Common myeloid progenitor, CD34-positive (primary cell): ENCODE results near the gene SLIT2.

Experiments used
- CTCF ChIA-PET: fragments of 350-600 bp; sonication (Branson Sonifier 250); formaldehyde crosslinking; loops from one replicate; lab custom pipeline; 2021; ENCODE audit warnings: antibody characterized with exemption; lab: Charles Lee
- POLR2A ChIA-PET: fragments of 350-600 bp; sonication (Branson Sonifier 250); formaldehyde crosslinking; loops from one replicate; lab custom pipeline; 2021; ENCODE audit warnings: antibody characterized with exemption; lab: Charles Lee
- DNase-seq, 3 donors: peaks; one replicate each; pipeline versions ENCODE4 v3.0.0 to v3.0.0-alpha.2; 2013
- H3K27ac ChIP-seq, 2 experiments: 1 replicate in 1 of 2; 2 replicates in 1 of 2; pipeline ENCODE4 v1.7.0; 2013; ENCODE audit warnings: inconsistent platforms in 2 of 2, low read length in 2 of 2, mild to moderate bottlenecking in 2 of 2, low read depth in 1 of 2, moderate library complexity in 1 of 2; ENCODE audit not compliant: severe bottlenecking in 2 of 2, insufficient read depth in 1 of 2, poor library complexity in 1 of 2
- H3K27me3 ChIP-seq, 5 experiments: replicated peaks in 2 of 5; 1 replicate in 3 of 5; 2 replicates in 2 of 5; pipeline versions ENCODE4 v1.6.1 to v1.7.0; 2013; ENCODE audit warnings: low read length in 4 of 5, mild to moderate bottlenecking in 2 of 5, moderate library complexity in 2 of 5, inconsistent platforms in 1 of 5; ENCODE audit not compliant: insufficient read depth in 5 of 5, control insufficient read depth in 4 of 5
- H3K36me3 ChIP-seq, 4 experiments: 1 replicate in 2 of 4; 2 replicates in 2 of 4; pipeline versions ENCODE4 v1.6.1 to v1.7.0; 2013; ENCODE audit warnings: low read length in 3 of 4, control low read depth in 1 of 4, mild to moderate bottlenecking in 1 of 4; ENCODE audit not compliant: control insufficient read depth in 4 of 4, insufficient read depth in 4 of 4
- H3K4me1 ChIP-seq, 4 experiments: 1 replicate in 3 of 4; 2 replicates in 1 of 4; pipeline versions ENCODE4 v1.6.1 to v1.7.1; 2013; ENCODE audit warnings: low read length in 3 of 4, mild to moderate bottlenecking in 3 of 4, control low read depth in 1 of 4, inconsistent platforms in 1 of 4, moderate library complexity in 1 of 4; ENCODE audit not compliant: control insufficient read depth in 4 of 4, insufficient read depth in 4 of 4; ENCODE audit errors: control extremely low read depth in 1 of 4
- H3K4me3 ChIP-seq, 7 experiments: 1 replicate in 4 of 7; 2 replicates in 3 of 7; pipeline versions ENCODE4 v1.5.1 to v1.7.0; 2013; ENCODE audit warnings: mild to moderate bottlenecking in 7 of 7, low read length in 6 of 7, moderate library complexity in 6 of 7, inconsistent platforms in 2 of 7, low read depth in 2 of 7, control low read depth in 1 of 7; ENCODE audit not compliant: insufficient read depth in 4 of 7, control insufficient read depth in 1 of 7; ENCODE audit errors: extremely low read depth in 1 of 7
- H3K9me3 ChIP-seq, 5 experiments: 1 replicate in 4 of 5; 2 replicates in 1 of 5; pipeline versions ENCODE4 v1.6.1 to v1.7.1; 2013; ENCODE audit warnings: low read length in 4 of 5, mild to moderate bottlenecking in 2 of 5, inconsistent platforms in 1 of 5, low read depth in 1 of 5, moderate library complexity in 1 of 5; ENCODE audit not compliant: control insufficient read depth in 4 of 5, insufficient read depth in 2 of 5; ENCODE audit errors: control extremely low read depth in 1 of 5
- WGBS: methylation state at CpG from one replicate; pipeline ENCODE4 v1.1.5; 2013; ENCODE audit not compliant: insufficient coverage; 5-methylcytosine and 5-hydroxymethylcytosine counted together

SLIT2 gene

DNA sequence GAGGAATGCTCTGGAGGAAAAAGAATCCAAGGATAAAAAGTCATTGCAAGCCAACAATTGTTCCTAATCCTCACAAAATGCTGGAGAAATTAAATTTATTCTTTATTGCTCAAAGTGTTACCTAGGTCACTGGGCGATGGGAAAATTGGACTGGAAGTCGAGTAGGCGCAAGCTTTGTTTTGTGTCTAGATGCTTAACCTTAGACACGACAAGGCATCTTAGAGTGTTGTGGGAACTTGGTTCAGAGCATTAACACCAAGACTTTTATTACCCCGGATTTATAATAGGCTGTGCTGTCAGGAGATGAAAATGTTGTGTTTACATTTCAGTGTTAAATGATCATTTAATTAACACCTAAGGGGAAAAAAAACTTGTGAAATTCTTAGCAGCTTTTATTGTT, 25.1 kb downstream of the SLIT2 start:
- no peaks in the 10 kb centered on the region for H3K4me1 ChIP-seq
- H3K27ac ChIP-seq = no peak overlapping the region
- H3K9me3 ChIP-seq = no peaks in the 10 kb centered on the region
- ChIA-PET CTCF (no interaction called here), POLR2A (no interaction called here)
- H3K36me3 ChIP-seq = no peaks in the 10 kb centered on the region
- H3K4me3 ChIP-seq = no peak overlapping the region
- DNase-seq = no peak
- H3K27me3 ChIP-seq = peaks cover 0 to 6% (median 0%) of the 10 kb centered on the region in 5 experiments
- WGBS = 80% methylated on average over 3 of the region's 5 CpGs

DNA sequence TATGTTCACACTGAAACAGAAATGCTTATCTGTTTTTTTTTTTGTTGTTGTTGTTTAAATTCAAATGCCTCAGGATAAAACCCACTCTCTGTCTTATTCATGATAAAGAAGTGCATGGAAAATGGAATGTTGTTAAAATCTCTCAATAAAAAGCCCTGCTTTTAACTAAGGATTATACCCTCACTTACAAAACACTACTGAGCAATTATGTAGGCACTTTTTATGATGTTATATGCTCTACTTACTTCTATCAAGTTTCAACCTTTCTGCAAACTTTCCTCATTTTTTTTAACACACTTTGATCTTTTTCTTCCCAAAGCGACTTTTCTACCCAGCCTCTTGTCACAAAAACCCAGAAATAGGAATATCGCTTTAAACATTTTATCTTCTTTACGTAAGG, 26.5 kb downstream of the SLIT2 start:
- POLR2A ChIA-PET = no interaction called here
- DNase-seq = no peak
- CTCF ChIA-PET = no interaction called here

DNA sequence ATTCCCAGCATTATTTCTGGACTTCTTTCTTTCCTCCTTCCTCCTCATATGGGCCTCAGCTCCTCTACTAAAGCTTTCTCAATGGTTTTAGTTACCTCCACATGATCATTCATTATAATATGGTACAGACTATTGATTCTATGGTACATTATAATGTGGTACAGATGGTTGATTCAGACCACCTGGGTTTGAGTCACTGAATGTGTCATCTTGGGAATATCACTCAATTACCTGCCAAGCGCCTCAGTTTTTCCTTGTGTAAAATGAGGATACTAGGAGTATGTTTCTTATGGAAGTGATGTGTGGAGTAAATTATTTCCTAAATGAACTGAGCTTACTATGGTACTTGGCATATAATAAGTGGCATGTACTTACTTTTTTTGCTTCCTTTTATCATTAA, 27.7 kb downstream of the SLIT2 start:
- WGBS = 100% methylated on average over 1 of the region's 1 CpG
- H3K4me3 ChIP-seq = no peak overlapping the region
- peaks cover 0 to 4% (median 0%) of the 10 kb centered on the region in 5 experiments for H3K27me3 ChIP-seq
- CTCF ChIA-PET = no interaction called here
- no peaks in the 10 kb centered on the region for H3K9me3 ChIP-seq
- no peaks in the 10 kb centered on the region for H3K4me1 ChIP-seq
- DNase-seq = no peak
- H3K36me3 ChIP-seq = no peaks in the 10 kb centered on the region
- POLR2A ChIA-PET = no interaction called here
- no peak overlapping the region for H3K27ac ChIP-seq

More for the DNA sequence above, 26.5 kb downstream of the SLIT2 start:
- H3K9me3 ChIP-seq = no peaks in the 10 kb centered on the region
- no peaks in the 10 kb centered on the region for H3K36me3 ChIP-seq
- WGBS = 86% methylated on average over 1 of the region's 3 CpGs
- no peaks in the 10 kb centered on the region for H3K4me1 ChIP-seq
- H3K27me3 ChIP-seq = peaks cover 0 to 5% (median 0%) of the 10 kb centered on the region in 5 experiments
- H3K4me3 ChIP-seq = no peak overlapping the region
- no peak overlapping the region for H3K27ac ChIP-seq

DNA sequence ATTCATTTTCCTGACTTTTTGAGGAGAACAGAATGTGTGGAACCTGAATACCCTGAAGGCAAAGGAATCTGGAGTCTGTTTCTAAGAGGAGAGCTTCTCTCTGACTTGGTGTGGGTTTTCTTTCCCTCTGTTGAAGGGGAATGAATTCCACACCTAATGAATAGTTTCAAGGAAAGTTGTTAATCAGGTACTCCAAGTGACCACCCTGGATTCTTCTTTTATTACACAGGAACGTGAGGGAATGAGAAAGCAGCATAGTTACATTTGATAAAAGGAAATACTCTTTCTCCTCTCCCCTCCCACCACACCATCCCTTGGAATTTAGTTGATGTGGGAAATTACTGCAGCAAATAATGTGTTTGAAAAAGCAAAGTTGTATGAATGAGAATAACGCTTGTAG, 29.7 kb downstream of the SLIT2 start:
- H3K4me3 ChIP-seq = no peak overlapping the region
- DNase-seq = no peak
- H3K27me3 ChIP-seq = peaks cover 0 to 4% (median 0%) of the 10 kb centered on the region in 5 experiments
- CTCF ChIA-PET = no interaction called here
- POLR2A ChIA-PET = no interaction called here
- no peak overlapping the region for H3K27ac ChIP-seq
- H3K36me3 ChIP-seq = no peaks in the 10 kb centered on the region
- no peaks in the 10 kb centered on the region for H3K4me1 ChIP-seq
- no peaks in the 10 kb centered on the region for H3K9me3 ChIP-seq
- WGBS = no CpG with 5 or more reads among the region's 2 CpGs

DNA sequence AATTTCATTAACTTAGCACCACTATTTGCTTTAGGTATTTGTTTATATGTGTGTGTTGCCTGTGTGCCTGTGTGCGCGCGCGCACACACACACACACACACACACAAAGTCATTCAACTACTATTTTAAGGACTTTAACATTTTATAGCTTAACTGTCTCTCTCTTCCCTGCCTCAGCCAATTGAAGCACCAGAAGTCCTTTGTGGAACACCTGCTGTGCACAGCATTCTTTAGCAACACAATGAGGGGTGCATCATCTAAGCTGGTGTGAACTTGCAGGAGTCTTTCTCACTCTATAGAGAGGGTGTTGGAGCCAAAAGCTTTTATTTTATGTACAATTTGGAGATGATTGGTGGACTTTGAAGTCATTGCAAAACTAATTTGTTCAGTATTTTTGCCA, 31.3 kb downstream of the SLIT2 start:
- no peaks in the 10 kb centered on the region for H3K36me3 ChIP-seq
- DNase-seq = no peak
- ChIA-PET CTCF (no interaction called here), POLR2A (no interaction called here)
- no peaks in the 10 kb centered on the region for H3K9me3 ChIP-seq
- H3K4me1 ChIP-seq = no peaks in the 10 kb centered on the region
- H3K27me3 ChIP-seq = peaks cover 0 to 2% (median 0%) of the 10 kb centered on the region in 5 experiments
- H3K27ac ChIP-seq = no peak overlapping the region
- WGBS = no CpG with 5 or more reads among the region's 4 CpGs
- no peak overlapping the region for H3K4me3 ChIP-seq

DNA sequence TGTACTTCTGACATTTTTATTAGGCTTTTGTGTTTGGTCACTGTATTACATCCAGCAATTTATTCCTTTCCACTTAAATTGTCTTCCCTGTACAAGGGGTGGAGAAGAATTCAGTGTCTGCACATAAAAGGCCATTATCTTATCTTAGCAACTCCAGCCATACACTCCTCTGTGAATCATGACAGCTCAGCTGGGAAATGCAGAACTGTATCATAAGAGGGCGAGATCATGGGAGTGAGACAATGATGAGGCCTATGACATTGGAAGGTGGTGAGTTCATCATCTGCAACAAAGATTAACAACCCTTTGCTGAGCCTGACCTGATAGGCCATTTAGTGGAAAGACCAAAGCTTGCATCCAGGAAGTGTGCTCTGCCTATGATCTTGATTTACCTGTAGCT, 33.3 kb downstream of the SLIT2 start:
- ChIA-PET CTCF (interaction anchor here (0.8 kb wide), 1 partner anchor 575 kb away, joined by 3 read pairs; no protein-coding TSS in a partner anchor), POLR2A (no interaction called here)
- Histone ChIP-seq H3K36me3 (no peaks in the 10 kb centered on the region), H3K27me3 (peaks cover 0 to 2% (median 0%) of the 10 kb centered on the region in 5 experiments), H3K27ac (no peak overlapping the region), H3K4me3 (no peak overlapping the region), H3K4me1 (no peaks in the 10 kb centered on the region), H3K9me3 (no peaks in the 10 kb centered on the region)
- 100% methylated on average over 1 of the region's 1 CpG for whole genome bisulfite sequencing
- DNase-seq = no peak

DNA sequence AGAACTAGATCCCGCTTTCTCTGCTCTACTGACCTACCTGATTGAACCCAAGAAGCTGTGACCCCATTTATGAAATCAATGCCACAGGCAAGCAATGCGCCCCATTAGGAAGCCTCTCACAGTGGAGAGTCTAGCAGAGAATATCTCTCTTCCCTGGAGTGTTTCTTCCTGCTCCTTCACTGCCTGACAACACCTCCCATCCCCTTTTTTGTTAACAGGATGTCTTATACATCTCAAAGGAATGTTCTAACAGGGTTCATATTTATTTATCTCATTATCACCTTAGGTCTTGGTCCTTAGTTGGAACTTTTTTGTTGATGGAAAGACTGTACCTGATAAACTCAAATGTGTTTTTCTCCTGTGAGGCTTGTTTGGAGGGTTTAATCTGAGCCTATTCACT, 35.5 kb downstream of the SLIT2 start:
- H3K27ac ChIP-seq = no peak overlapping the region
- no peaks in the 10 kb centered on the region for H3K9me3 ChIP-seq
- CTCF ChIA-PET = no interaction called here
- no peak overlapping the region for H3K4me3 ChIP-seq
- H3K36me3 ChIP-seq = no peaks in the 10 kb centered on the region
- POLR2A ChIA-PET = no interaction called here
- no peak for DNase-seq
- WGBS = 90% methylated on average over 2 of the region's 2 CpGs
- peaks cover 0 to 2% (median 0%) of the 10 kb centered on the region in 5 experiments for H3K27me3 ChIP-seq
- no peaks in the 10 kb centered on the region for H3K4me1 ChIP-seq
